GM19240 (cell line): ENCODE results near the gene ARL15.

Experiments
- DNase-seq: peaks from one replicate; pipeline ENCODE4 v3.0.0; 2011; ENCODE audit warnings: low spot score; ENCODE audit not compliant: insufficient read length

The ARL15 gene

DNA sequence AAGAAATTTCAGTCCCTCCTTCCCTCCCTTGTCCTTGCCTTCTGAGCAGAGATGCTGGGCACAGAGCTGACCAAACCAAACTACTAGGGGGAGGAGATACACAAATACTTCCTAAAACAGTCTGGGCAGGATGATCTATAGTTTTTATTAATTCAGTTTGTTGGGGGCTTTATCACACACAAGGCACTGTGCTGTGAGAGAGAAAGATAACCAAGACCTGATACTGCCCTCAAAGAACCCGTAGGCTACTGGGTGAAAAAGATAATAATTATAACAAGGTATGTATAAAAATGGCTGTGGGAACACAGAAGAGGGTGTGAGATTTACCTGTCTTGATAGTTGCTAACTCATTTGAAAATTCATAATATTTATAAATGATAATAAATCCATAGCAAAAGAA is 395.3 kb downstream of the ARL15 start:
- no peak for DNase-seq

DNA sequence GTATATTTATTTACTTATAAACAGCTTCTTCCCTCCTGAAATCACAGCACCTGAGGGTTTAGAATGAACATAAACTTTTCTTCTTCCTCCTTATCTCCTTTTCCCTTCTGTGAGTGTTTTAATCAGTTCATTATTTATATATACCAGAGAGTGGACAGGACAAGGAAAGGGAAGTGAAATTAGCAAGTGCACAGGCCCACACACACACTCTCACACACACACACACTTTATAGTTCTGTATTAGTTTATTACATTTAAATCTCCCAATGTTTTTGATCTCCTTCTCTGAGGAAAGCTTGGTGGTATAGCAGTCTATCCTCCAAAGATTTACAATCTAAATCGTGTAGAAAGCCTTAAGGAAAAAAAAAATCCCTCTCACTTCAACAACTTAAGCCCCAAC is 396.4 kb downstream of the ARL15 start:
- no peak for DNase-seq

DNA sequence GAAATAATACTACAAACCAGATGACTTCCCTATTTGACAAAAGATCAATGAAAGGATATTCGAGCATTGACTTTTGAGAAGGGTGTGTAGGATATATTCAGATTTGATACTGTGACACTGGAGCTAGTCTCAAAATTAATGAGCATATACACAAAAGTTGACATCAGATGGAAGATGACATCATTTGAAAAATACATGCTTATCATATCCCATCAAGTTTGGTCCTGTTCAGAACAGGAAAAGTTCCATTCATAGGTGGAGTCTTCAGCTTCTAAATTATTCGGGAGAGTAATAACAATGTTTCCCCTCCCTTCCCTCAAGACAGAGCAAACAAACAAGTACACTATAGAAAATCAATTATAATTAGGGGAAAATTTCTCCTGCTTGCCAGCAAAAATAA is 401.6 kb downstream of the ARL15 start:
- DNase-seq = no peak

DNA sequence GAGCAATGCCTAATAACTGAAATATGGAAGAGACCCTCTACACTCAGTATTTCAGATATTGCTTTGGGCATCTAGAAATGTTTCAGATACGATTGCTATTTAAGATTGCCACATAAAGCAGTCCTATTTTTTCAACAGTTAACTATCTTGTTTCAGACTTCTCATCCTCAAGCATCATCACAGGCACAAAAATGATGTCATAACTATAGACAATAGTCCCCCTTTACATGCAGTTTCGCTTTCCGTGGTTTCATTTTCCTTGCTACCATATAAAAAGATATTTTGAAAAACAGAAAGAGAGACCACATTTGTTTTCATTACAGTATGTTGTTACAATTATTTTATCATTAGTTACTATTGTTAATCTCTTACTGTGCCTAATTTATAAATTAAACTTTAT is 402.5 kb downstream of the ARL15 start:
- no peak for DNase-seq

DNA sequence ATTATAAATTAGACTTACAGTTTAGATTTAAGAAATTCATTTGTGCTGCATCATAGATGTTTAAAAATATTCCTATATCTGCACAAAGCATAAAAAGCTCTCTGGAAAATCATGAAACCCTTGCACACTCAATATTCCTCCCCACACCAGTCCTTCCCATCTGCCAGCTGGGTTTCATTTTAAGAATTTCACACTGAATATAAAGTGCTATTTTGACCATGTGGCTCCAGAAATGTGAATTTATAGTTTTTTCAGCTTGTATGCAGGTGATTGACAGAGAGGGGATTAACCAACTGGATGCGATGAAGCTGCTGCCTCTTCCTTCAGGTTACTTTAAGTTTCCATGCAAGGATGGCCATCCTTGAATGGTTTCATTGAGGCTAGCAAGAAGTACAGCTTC is 403.6 kb downstream of the ARL15 start:
- no peak for DNase-seq

DNA sequence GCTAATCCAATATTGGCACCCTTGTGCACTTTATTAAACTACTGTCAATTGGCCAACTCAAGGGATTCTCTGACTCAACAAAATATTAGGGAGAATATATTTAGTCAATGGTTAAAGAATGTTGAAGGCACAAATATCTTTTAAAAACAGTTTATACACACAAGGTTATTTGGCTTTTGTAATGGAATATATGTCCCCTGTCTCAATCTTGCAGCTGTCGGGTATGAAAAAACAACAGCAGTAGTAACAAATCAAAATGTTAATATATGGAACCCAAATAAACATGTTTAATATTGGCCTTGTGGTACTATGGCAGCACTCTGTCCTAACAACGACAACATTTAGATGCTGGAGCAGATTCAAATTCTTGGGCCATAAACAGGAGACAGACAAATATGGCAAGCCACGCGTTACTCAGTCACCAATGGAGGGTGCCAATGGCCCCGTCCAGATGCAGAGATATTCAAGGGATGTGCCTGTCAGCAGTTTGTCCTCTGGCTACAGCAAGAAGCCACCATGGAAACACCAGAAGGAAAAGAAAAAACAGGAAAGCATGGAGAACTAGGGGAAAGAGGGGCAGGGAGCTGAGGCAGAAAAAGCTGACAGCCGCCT is 408.0 kb downstream of the ARL15 start:
- DNase-seq = no peak

DNA sequence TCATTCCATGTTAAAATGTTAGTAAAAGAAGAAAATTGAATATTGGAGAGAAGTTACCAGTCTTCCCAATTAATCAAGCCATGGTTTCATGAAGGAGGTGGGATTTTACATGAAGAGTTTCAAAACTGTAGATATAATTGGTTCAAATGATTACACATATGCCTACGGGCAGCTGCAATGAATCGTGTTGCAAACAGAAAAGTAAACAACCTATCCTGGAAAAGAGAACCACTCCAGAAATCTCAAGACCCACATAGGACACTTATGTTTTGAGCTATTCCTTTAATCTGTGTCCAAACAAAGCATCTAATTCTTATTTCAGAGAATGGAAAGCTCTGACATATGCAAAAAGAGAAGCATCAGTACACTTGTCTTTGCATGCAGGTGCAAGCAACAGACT is 409.7 kb downstream of the ARL15 start:
- DNase-seq = no peak

DNA sequence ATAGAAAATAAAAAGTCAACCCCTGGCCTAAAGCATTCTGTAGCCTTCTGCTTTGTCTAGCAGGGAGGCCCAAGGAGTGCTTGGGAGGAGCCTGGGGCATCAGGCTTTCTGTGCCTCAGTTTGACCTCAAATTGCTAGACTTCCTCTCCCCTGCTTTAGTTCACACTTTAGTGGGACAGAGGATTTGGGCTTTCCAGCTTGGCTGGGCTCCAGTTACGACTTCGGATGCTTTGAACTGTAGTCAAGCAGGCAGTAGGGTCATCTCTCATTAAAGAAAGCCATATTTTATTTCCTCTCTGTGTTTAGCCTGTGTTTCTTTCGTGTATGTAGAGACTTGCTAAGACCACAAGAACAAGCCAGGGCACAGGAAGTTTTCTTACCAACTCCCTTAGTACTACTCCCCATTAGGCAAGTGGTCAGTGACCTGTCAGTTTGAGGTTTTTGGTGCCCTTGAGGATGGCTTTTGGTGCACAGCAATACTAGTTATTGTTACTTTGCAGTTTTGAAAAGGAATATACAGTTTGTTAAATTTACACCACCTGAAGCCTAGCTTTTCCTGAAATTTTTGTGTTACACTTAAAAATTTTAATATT is 415.2 kb downstream of the ARL15 start:
- no peak for DNase-seq

DNA sequence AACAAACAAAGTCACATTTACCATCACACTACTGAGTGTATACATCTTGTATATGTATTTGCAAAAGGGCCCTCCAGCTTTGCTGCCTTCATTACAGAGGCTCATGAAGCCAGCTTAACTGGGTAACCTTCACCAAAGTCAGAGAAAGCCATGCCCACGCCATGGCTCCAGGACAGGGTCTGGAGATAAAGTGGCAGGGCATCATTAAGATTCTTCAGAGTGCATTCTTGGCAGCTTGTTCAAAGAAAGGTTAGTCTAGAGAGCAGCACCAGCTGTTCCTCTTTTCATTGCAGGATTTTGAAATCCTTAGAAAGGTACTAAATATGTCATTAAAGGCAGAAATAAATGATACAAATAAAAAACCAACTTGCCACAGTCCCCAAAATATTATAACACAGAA is 416.7 kb downstream of the ARL15 start:
- no peak for DNase-seq

DNA sequence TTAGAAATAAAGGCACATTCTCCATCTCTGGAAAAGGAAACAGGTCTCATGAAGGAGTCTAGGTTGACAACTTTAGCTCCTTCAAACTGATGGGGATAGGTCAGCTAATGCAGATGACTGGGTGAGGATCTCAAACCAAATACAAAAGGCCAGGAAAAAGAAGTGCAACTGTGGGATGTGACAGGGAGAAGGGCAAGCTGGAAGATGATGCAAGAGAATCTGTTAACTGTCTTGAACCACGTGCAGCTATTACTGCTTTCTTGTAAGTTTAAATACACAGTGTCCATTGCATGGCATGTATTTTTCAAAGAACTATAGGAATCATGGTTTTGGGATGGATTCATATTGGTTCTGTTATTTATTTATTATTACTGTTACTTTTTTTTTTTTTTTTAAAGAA is 418.1 kb downstream of the ARL15 start:
- DNase-seq = no peak

DNA sequence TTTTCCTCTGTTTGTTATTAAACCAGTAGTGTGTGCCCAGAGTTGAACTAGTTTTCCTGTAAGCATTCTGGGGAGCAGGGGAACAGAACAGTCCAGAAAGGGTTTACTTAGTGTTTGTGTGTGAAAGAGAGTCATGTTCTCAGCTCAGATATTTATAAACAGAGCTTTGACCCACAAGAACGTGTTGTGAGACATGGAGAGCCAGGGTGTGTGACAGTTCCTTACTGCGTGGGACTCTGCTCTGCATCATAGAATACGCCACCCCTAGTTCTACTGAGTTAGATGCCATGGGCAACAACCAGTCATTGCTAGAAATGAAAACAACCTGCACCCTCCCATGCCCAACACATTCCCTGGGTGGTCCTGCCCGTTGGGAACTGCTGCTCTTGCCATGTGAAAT is 419.2 kb downstream of the ARL15 start:
- DNase-seq = no peak

DNA sequence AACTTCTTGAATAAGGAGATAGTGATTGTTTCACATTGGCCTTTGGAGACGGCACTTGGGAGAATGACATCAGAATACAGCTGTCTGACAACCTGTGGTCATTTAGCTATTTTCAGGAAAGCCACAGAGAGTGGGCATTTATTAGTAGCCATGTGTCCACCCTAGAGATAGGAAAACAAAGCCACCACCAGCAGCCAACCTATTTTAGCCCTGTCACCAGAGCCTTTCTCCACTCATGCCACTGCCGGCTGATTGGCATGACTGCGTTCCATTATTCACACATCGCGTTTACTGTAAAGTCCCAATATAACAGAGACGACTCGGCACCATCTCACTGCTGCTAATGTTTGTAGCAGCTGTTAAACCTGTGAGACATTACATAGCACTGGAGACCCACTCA is 419.9 kb downstream of the ARL15 start:
- no peak for DNase-seq

DNA sequence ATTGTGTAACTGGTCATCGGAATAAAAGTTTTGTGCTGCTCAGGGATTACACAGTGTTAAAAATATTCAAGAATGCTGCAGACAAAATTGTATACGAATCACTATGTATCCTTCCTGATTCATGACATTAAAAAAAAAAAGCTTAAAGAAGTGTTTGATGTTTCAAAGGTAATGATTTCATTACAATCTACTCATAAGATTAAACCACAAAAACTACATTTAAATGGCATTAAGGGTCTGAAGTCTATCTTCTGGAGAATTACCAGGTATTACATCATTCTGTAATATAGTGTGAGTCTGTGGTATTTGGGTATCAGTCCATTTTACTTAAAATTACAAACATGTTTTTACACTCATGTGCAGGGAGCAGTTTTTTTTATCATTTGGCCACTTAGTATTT is 425.5 kb downstream of the ARL15 start:
- no peak for DNase-seq

DNA sequence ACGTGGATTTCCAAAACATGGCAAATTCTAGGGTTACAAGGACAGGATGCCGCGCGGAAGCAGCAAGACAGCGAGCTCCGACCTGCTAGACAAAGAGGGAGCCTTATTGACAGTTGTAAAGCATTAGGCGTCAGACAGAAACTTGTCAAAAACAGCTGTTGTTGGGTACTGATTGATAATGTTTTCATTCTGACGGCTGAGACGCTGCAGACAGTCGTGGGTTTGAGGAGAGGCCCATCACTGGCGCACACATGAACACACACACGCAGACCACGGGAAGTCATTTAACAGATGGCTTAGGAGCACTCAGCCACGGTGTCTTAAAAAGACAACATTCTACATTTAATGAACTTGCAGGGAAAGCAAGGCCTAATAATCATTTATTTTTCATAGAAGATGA is 426.0 kb downstream of the ARL15 start:
- DNase-seq = no peak

DNA sequence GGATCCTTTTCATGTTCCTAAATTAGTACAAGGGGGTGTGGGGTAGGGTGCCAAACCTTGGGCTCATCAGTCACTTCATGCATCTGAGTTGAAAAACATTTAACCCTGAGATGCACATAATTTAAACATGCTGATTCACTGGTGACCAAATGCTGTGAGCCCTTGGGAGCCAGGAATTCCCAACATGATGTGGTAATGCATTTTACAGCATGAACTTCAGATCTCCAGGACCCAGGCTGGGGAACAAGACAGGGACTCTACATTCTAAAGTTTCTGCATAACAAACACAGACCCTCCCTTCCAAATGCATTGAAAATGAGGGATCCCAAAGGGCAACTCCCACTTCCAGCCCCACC is 427.7 kb downstream of the ARL15 start:
- DNase-seq = no peak

DNA sequence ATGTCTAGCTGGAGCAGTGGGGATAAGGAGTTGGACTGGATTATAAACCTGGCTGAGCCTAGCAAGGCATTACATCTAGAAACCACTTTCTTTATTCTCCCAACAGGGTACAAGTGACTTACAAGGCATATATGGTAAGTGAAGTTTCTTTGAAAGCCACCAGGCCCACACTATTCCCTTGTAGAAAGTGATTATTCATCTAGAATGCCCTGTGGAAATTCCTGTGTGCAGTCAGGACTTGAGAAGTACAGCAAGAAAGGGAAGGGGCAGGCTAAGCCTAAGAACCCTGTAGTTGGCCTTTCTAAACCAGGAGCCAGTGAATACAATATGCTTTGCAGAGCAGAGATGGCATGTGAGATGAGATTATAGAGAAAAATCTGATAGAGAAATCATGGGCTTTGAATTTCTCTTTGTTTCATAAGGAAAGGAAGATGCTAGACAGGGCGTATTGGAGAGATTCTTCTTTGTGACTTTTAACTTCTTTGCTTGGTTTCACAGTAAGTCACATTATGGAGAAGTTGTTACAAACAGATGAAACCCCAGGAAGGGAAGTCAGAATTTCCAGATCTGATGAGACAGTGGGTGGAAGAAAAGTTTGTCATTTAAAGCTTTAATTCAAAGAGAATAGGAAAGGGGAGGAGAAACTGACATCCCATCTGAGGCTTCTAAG is 428.2 kb downstream of the ARL15 start:
- no peak for DNase-seq

DNA sequence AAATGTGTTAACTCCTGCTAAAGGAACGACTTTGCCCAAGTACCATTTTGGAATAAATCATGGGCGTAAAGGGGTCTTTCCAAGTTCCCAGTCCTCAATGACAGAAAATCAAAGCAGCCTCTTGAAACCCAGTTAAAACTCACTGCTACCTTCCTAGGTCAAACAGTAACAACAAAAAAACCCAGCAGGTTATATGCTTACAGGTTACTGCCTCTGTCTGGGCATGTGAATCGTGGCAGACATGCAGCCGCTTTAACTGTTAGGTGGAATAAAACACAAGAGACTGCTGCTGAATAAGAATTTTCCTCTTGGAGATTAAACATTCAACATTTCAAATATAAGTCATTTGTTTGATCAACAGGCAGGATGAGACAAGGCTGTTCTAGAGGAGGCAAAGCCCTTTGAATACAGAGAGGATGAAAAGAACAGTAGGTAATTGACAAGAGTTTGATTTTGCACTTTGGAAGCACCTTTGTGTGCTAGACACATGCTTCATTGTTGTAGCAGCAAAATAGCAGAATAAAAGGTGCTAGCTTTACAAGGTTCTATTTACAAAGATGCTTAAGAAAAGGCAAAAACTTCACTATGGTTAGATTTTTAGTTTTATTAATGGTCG is 430.6 kb downstream of the ARL15 start:
- DNase-seq = no peak

DNA sequence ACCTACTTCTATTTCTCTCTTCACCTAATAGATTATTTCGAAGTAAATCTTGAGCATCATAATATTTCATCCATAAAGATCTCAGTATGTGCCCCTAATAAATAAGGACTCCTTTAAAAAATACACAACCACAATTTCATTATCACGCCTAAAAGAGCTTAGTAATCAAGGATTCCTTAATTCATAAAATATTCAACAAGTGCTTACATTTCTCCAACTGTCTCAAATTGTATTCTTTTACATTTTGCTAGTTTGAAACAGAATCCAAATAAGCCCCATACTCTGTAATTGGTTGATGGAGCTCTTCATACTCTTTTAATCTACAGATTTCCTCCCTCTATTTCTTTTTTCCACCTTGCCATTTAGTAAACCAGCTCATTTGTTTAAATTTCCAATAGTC is 432.4 kb downstream of the ARL15 start:
- DNase-seq = no peak

DNA sequence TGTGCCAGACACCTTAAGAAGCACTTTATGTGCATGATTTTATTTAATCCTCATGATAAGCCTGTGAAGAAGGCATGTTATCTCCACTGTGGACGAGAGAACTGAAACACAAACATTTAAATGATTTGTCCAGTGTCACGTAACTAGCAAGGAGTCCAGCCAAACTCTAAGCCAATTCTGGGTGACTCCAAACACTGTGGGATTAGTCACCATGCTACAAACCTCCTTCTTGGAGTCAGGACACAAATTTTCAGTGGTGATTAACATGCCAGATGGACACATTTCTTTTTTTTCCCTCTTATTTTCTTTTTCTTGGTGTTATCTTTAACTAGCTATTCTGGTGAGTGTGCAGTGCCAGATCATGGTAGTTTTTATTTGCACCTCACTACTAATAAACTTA is 433.1 kb downstream of the ARL15 start:
- no peak for DNase-seq

DNA sequence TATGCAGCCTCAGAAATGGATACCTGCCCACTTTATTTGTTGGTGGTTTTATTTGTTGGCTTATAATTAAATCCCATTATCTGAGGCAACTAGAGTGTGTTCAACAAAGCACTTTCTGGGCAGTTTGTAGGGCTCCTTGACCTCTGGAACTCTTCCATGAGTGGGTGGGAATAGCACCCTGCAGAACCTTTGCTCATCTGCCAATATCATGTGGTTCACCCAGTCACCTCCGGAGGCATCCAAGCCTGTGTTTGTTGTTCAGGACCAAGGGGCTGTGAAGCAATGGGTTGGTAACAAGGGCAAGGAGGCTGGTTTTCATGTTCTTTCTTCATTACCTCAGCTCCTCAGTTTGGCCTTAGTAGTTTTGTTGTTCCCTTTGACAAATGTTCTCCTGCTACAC is 436.0 kb downstream of the ARL15 start:
- DNase-seq = no peak

DNA sequence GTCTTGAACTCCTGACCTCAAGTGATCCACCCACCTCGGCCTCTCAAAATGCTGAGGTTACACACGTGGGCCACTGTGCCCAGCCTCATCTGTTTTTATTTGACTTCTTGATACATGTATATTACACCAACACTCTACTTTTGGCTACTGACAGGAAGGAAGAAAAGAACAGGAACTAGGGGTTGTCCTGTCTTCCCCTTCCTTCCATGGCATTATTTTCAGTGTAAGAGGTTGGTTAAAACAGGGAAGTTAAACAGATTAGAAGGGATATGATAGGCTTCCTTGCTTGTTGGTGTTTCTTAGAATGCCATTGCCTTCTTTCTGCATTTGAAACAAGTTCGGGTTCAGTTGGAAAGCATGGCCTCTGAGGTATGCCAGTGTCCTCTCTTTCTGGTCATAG is 437.1 kb downstream of the ARL15 start:
- no peak for DNase-seq

DNA sequence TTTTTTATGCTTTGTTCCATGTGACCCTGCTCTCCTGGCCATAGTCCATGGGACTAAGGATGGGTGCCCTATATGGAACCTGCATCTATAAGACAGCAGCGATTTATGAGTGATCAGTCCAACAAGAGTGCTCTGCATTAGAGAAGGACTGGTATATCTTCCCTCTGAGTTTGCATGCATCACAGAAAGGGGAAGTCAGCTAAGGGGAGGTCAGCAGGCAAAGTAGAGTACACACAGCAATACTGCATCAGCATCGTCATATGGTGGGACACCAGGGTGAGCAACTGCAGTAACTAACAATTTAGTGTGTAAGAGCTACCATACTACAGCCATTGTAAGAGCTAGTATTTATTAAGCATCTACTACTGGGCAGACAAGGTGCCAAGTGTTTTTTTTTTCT is 438.6 kb downstream of the ARL15 start:
- no peak for DNase-seq

DNA sequence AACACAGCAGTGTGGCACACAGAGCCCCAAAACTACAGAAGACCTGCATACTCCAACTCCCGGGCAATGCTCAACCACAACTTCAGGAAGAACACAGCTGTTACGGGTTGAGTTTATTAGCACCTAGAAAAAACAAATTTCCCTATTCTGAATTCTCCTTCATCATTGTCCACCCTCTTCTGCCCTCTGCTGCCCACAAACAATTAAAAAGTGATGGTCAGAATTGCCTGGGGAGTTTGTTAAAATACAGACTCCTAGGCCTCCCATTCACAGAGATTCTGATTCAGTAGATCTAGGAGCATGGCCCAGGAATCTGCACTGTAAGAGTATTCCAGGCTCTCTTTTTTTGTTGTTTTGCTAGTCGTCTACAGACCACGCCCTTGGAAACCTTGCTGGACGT is 439.3 kb downstream of the ARL15 start:
- no peak for DNase-seq
